ENCODE data around the gene NIM1K. TPM values are rescaled to one million over a fixed set of nuclear protein-coding genes. Genes with fewer than 3 reads are reported as not detected.

NIM1K gene
- total RNA-seq, 1 donor, result 0.43 TPM

GRCh38 chr5:43309122-43309521, 117.1 kb downstream of the NIM1K start:
- H3K4me3 ChIP-seq (ENCODE audit: low read depth, low read length), result no peak overlapping the region
- TF ChIP-seq, protein P1, sequence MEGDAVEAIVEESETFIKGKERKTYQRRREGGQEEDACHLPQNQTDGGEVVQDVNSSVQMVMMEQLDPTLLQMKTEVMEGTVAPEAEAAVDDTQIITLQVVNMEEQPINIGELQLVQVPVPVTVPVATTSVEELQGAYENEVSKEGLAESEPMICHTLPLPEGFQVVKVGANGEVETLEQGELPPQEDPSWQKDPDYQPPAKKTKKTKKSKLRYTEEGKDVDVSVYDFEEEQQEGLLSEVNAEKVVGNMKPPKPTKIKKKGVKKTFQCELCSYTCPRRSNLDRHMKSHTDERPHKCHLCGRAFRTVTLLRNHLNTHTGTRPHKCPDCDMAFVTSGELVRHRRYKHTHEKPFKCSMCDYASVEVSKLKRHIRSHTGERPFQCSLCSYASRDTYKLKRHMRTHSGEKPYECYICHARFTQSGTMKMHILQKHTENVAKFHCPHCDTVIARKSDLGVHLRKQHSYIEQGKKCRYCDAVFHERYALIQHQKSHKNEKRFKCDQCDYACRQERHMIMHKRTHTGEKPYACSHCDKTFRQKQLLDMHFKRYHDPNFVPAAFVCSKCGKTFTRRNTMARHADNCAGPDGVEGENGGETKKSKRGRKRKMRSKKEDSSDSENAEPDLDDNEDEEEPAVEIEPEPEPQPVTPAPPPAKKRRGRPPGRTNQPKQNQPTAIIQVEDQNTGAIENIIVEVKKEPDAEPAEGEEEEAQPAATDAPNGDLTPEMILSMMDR (IDR thresholded peaks at IDR 0.05; ENCODE audit: insufficient read depth, low read depth, low read length), result no peak
- no peak for DNase-seq (ENCODE audit: low read depth)

GRCh38 chr5:43309637-43310036, 117.6 kb downstream of the NIM1K start:
- TF ChIP-seq, protein P1 (IDR thresholded peaks at IDR 0.05; ENCODE audit: insufficient read depth, low read depth, low read length), result no peak
- H3K4me3 ChIP-seq (ENCODE audit: low read depth, low read length), result no peak overlapping the region
- no peak for DNase-seq (ENCODE audit: low read depth)

DNA sequence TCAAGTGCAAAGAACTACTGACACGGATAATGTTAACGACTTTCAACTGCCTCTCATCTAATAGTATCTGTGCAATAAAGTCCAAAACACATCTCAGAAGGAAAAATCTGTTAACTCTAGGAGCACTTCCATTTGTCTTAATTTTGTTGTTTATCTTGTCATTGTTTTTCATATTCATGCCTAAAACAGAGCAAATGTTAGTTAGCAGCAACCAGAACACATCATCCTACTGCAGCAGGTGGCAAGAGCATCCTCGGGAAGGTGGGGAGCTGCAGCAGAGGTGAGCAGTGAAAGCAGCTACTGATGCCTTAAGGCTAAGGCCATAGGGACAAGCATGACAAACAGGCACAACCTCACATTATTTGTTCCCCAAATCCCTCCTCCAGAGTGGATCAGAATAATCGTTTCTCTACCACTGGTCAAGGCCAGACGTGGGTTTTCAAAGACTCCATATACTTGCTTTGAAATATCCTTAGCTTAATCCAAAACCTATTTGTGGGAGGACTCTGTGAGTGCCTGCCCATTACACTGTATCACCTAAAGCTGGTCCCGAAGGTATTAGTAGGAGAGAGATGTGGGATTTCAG, 120.1 kb downstream of the NIM1K start:
- DNase-seq (ENCODE audit: low read depth), result no peak
- TF ChIP-seq, protein P1 (IDR thresholded peaks at IDR 0.05; ENCODE audit: insufficient read depth, low read depth, low read length), result no peak
- H3K4me3 ChIP-seq (ENCODE audit: low read depth, low read length), result peak overlapping the region; percentile 98

- peak overlapping the region; percentile 98 for H3K4me3 ChIP-seq (ENCODE audit: low read depth, low read length)
- TF ChIP-seq, protein P1 (IDR thresholded peaks at IDR 0.05; ENCODE audit: insufficient read depth, low read depth, low read length), result no peak
- peak; percentile 23 for DNase-seq (ENCODE audit: low read depth)
Observed at GRCh38 chr5:43312699-43313034, 120.6 kb downstream of the NIM1K start.

- peak; percentile 100 for DNase-seq (ENCODE audit: low read depth)
- TF ChIP-seq, protein P1 (IDR thresholded peaks at IDR 0.05; ENCODE audit: insufficient read depth, low read depth, low read length), result no peak
- peak within 1 kb of the TSS; percentile 98 for H3K4me3 ChIP-seq (ENCODE audit: low read depth, low read length)
Observed at GRCh38 chr5:43313035-43313853, 121.2 kb downstream of the NIM1K start, which contains the start of gene HMGCS1. TSS of gene HMGCS1 (minus strand) at chr5:43313412. CDS start at chr5:43298965, 14,447 bp downstream.

DNA sequence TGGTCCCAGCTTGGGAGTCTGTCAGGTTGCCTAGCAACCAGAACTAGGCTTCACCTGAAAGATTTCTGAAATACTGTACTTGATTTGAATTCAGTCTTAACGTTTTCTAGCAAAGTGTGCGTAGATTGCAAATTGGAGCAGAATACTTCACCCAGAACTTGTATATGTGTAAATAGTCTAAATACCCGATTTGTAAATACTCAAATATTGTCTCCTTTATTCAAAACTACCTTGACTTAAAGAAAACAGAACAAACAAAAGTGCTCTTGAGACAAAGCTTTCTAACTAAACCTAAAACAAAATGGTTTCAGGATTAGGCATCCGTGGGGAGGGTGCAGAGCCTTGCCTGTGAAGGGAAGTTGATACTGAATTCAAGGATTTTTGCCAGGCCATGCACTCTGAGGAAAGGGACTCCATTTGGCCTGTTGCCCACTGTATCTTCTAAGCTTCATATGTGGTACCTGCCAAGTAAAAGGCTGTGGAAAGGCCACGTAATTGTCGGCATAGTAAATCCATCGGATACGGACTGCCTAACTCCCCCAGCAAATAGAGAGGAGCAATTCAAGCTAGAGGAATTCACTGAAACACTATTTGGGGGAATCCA, 121.9 kb downstream of the NIM1K start:
- peak overlapping the region; percentile 41 for H3K4me3 ChIP-seq (ENCODE audit: low read depth, low read length)
- no peak for DNase-seq (ENCODE audit: low read depth)
- TF ChIP-seq, protein P1 (IDR thresholded peaks at IDR 0.05; ENCODE audit: insufficient read depth, low read depth, low read length), result no peak
